Activated CD4-positive, CD25-positive, alpha-beta regulatory T cell (primary cell): ENCODE data around the gene PPP1R27.

Experiments
- DNase-seq, 4 experiments: peaks; one replicate each; lab custom pipeline; 2025; lab: John Stamatoyannopoulos, UW

The PPP1R27 gene

GRCh38 chr17:81821147-81821546 lies 13.7 kb downstream of the PPP1R27 start:
- no peak for DNase-seq

- DNase-seq: no peak
These were observed 15.1 kb downstream of the PPP1R27 start for GRCh38 chr17:81819708-81820107.

- DNase-seq: no peak
These were observed 17.1 kb downstream of the PPP1R27 start for GRCh38 chr17:81817758-81818147.

- no peak for DNase-seq
These were observed 19.2 kb downstream of the PPP1R27 start for GRCh38 chr17:81815646-81815986.

- DNase-seq: no peak
These were observed 19.9 kb downstream of the PPP1R27 start for GRCh38 chr17:81814748-81815645.

GRCh38 chr17:81813861-81814683 lies 20.8 kb downstream of the PPP1R27 start:
- no peak for DNase-seq

GRCh38 chr17:81813371-81813684 lies 21.5 kb downstream of the PPP1R27 start:
- no peak for DNase-seq

GRCh38 chr17:81812571-81813370 lies 22.1 kb downstream of the PPP1R27 start:
- no peak for DNase-seq

- no peak for DNase-seq
These were observed 22.9 kb downstream of the PPP1R27 start for GRCh38 chr17:81811705-81812570.

GRCh38 chr17:81810892-81811704 lies 23.8 kb downstream of the PPP1R27 start:
- no peak for DNase-seq

GRCh38 chr17:81810476-81810875 lies 24.4 kb downstream of the PPP1R27 start:
- DNase-seq: no peak

GRCh38 chr17:81809556-81809998 lies 25.3 kb downstream of the PPP1R27 start:
- DNase-seq: no peak

- no peak for DNase-seq
These were observed 25.9 kb downstream of the PPP1R27 start for GRCh38 chr17:81808778-81809555.

- DNase-seq: no peak
These were observed 27.0 kb downstream of the PPP1R27 start for GRCh38 chr17:81807839-81808238.

GRCh38 chr17:81807210-81807719 lies 27.6 kb downstream of the PPP1R27 start:
- DNase-seq: no peak

- DNase-seq: no peak
These were observed 28.2 kb downstream of the PPP1R27 start for GRCh38 chr17:81806461-81807209.

- DNase-seq: no peak
These were observed 29.0 kb downstream of the PPP1R27 start for GRCh38 chr17:81805707-81806460.
